SK-N-MC (cell line): ENCODE results near the gene LGI2.
"Not testable (repeated sequence)": the region's sequence is repeated elsewhere in the genome, so short reads cannot be mapped to it uniquely, and the experiment has no call there.

Experiments used
- DNase-seq: peaks from one replicate; pipeline ENCODE4 v3.0.0-alpha.2; 2011; ENCODE audit warnings: low read depth, low spot score
- H3K27ac ChIP-seq: fragments of 200-600 bp; sonication (generic); 2 replicates; pipeline ENCODE4 v1.5.1; 2016; ENCODE audit warnings: mixed run types
- H3K36me3 ChIP-seq: fragments of 200-600 bp; sonication (generic); 2 replicates; pipeline ENCODE4 v1.6.1; 2017; ENCODE audit warnings: antibody characterized with exemption, low read length, mixed read lengths; ENCODE audit not compliant: insufficient read depth
- H3K4me3 ChIP-seq: fragments of 200-600 bp; sonication (generic); 2 replicates; pipeline ENCODE4 v1.5.1; 2016
- H3K9ac ChIP-seq: fragments of 200-600 bp; sonication (generic); 2 replicates; pipeline ENCODE4 v1.8.0; 2017; ENCODE audit warnings: mixed run types, mixed read lengths; ENCODE audit not compliant: insufficient read length
- H3K9me3 ChIP-seq: fragments of 200-600 bp; sonication (generic); 2 replicates; pipeline ENCODE4 v1.6.1; 2017; ENCODE audit warnings: low read depth, mild to moderate bottlenecking, antibody characterized with exemption, low read length, moderate library complexity, mixed read lengths
- EZH2 ChIP-seq: fragments of 200-600 bp; sonication (generic); IDR thresholded peaks from one replicate; pipeline ENCODE4 v1.6.1; 2017; ENCODE audit warnings: antibody characterized with exemption
- FOXP2 ChIP-seq: optimal IDR thresholded peaks from 2 replicates; pipeline ENCODE3; 2011; ENCODE audit warnings: mild to moderate bottlenecking, moderate library complexity; ENCODE audit not compliant: insufficient read depth; ENCODE audit errors: extremely low read length, control extremely low read depth
- POLR2AphosphoS5 ChIP-seq: IDR thresholded peaks from 2 replicates; pipeline ENCODE4 v1.6.1; 2012; ENCODE audit warnings: mild to moderate bottlenecking, low read depth, low read length, borderline replicate concordance

The LGI2 gene

DNA sequence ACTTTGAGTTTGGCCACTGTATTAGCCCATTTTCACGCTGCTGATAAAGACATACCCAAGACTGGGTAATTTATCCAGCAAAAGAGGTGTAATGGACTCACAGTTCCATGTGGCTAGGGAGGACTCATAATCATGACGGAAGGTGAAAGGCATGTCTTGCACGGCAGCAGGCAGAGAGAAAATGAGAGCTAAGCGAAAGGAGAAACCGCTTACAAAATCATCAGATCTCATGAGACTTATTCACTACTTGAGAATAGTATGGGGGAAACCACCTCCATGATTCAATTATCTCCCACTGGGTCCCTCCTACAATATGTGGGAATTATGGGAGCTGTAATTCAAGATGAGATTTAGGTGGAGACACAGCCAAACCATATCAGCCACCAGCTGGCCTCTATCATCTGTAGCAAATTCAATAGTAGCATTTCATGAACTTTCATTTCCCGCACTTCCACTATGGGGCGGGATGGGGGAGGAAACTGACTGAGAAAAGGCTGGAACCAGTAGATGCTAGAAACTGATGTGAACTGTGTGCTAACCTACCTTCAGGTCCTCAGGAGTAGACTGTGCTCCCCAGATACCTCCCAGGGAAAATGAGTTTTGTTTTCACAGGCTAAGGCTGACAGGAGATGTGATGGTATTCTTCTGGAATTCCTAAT, 35.3 kb upstream of the LGI2 start:
- Histone ChIP-seq H3K4me3 (no peak overlapping the region), H3K9ac (no peak overlapping the region), H3K36me3 (no peaks in the 10 kb centered on the region), H3K9me3 (no peaks in the 10 kb centered on the region), H3K27ac (no peak overlapping the region)
- no peak for TF ChIP-seq EZH2
- no peak for TF ChIP-seq POLR2AphosphoS5
- TF ChIP-seq FOXP2, result no peak
- no peak for DNase-seq

DNA sequence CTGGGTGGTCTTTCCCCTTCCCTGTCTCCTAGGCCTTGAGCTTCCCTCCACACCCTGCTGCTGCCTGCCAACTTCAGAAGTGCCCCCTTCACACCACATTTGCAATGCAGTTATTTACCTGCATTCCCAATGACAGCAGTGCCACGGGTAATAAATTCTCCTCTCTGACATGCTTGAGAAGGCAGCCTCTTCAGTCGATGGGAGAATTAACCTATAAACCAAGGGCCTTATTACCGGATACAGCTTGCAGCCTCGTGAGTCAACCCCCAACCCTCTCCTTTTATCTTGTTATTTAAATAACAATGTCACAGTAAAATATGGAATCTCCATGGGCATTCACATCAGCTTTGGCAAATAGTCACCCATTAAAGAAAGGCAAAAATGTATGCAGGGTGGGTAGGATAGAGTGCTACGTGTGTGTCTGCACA, 34.7 kb upstream of the LGI2 start:
- TF ChIP-seq EZH2 (no peak), POLR2AphosphoS5 (no peak), FOXP2 (no peak)
- H3K9me3 ChIP-seq, result no peaks in the 10 kb centered on the region
- H3K9ac ChIP-seq, result no peak overlapping the region
- no peaks in the 10 kb centered on the region for H3K36me3 ChIP-seq
- DNase-seq, result no peak
- no peak overlapping the region for H3K4me3 ChIP-seq
- no peak overlapping the region for H3K27ac ChIP-seq

DNA sequence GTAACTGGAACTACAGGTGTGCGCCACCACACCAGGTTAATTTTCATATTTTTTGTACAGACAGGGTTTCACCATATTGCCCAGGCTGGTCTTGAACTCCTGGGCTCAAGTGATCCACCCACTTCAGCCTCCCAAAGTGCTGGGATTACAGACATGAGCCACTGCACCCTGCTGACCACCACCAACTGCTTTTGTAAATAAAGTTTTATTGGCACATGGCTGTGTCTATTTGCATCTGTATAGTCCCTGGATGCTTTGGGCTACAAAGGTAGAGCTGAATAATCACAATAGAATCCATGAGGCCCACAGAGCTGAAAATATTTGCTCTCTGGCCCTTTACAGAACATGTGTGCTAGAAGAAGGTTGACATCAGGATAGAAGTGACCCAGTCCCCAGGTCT, 33.7 kb upstream of the LGI2 start:
- not testable (repeated sequence) for DNase-seq

DNA sequence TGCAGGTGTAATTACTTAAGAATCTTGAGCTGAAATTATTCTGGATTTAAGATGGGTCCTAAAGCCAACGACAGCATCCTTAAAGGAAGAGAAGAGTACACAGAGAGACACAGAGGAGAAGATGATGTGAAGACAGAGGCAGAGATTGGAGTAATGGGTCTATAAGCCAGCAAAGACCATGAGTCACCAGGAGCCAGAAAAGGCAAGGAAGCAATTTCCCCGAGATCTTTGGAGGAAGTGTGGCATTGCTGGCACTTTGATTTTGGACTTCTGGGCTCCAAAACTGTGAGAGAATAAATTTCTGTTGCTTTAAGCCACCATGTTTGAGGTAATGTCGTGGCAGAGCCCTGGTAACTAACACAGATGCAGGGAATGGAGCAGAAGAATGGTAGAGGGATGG, 32.4 kb upstream of the LGI2 start:
- Histone ChIP-seq H3K9ac (no peak overlapping the region), H3K36me3 (no peaks in the 10 kb centered on the region), H3K4me3 (no peak overlapping the region), H3K27ac (no peak overlapping the region), H3K9me3 (no peaks in the 10 kb centered on the region)
- DNase-seq, result no peak
- TF ChIP-seq EZH2, result no peak
- no peak for TF ChIP-seq FOXP2
- no peak for TF ChIP-seq POLR2AphosphoS5

More for the DNA sequence above, 33.7 kb upstream of the LGI2 start:
- not testable (repeated sequence) for H3K27ac ChIP-seq, H3K36me3 ChIP-seq, H3K9me3 ChIP-seq, H3K4me3 ChIP-seq, H3K9ac ChIP-seq

DNA sequence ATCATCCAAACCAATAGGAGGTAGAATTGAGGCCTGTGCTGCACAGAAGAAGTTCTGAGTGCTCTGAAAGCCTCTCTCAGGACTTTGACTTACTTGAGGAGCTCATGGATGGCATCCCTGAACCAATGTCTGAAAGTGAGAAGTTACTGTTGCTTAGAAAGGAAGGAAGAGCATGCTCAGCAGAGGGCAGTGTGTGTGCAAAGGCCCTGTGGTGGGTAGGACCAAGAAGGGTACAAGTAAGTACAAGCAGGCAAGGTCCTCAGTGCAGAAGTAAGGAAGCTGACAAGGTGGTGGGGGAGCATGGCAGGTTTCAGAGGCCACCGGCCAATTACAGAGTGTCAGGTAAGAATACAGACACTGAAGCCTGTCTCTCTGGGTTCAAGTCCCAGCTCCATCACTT, 31.4 kb upstream of the LGI2 start:
- no peak overlapping the region for H3K9ac ChIP-seq
- no peak overlapping the region for H3K27ac ChIP-seq
- no peaks in the 10 kb centered on the region for H3K36me3 ChIP-seq
- H3K4me3 ChIP-seq, result no peak overlapping the region
- no peaks in the 10 kb centered on the region for H3K9me3 ChIP-seq
- DNase-seq, result no peak
- TF ChIP-seq FOXP2 (no peak), EZH2 (no peak), POLR2AphosphoS5 (no peak)

DNA sequence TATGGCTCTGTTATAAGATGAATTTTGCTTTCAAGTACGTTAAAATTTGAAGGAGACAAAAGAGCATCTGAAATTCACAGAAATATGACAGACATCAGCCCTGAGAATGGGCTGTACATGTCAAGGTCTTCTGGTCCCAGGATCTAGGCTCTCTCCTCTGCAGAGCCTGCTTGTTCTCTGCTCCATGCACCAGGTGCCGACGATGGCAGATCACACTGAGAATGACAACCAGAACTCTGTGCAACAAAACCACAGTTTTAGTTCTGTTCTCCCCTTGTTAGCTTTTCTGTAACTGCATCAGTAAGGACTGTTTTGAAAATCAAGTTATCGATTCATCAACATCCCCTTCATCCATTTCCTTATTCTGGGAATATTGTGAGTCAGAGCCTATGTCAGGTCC, 30.9 kb upstream of the LGI2 start:
- no peak overlapping the region for H3K9ac ChIP-seq
- no peaks in the 10 kb centered on the region for H3K9me3 ChIP-seq
- no peak overlapping the region for H3K27ac ChIP-seq
- TF ChIP-seq EZH2 (no peak), FOXP2 (no peak), POLR2AphosphoS5 (no peak)
- no peaks in the 10 kb centered on the region for H3K36me3 ChIP-seq
- no peak overlapping the region for H3K4me3 ChIP-seq
- DNase-seq, result no peak

DNA sequence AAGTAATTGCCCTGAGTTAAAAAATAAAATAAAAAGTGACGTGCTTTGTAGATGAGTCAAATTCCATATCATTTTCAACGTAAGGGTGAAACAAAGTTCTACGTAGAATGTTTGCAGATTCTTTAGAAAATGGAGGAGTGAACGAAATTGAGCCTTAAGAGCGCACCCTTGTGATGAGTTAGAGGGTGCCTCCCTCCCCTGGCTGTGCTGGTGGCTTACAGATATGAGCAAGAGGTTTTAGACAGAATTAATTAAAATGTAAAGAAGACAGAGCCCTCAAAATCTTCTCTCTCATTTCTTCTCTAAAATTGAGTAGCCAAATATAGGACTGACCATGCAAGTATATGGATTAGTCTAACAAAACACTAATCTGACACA, 30.2 kb upstream of the LGI2 start:
- Histone ChIP-seq H3K36me3 (no peaks in the 10 kb centered on the region), H3K4me3 (no peak overlapping the region), H3K27ac (no peak overlapping the region), H3K9me3 (no peaks in the 10 kb centered on the region), H3K9ac (no peak overlapping the region)
- no peak for TF ChIP-seq EZH2
- TF ChIP-seq POLR2AphosphoS5, result no peak
- no peak for TF ChIP-seq FOXP2
- no peak for DNase-seq

DNA sequence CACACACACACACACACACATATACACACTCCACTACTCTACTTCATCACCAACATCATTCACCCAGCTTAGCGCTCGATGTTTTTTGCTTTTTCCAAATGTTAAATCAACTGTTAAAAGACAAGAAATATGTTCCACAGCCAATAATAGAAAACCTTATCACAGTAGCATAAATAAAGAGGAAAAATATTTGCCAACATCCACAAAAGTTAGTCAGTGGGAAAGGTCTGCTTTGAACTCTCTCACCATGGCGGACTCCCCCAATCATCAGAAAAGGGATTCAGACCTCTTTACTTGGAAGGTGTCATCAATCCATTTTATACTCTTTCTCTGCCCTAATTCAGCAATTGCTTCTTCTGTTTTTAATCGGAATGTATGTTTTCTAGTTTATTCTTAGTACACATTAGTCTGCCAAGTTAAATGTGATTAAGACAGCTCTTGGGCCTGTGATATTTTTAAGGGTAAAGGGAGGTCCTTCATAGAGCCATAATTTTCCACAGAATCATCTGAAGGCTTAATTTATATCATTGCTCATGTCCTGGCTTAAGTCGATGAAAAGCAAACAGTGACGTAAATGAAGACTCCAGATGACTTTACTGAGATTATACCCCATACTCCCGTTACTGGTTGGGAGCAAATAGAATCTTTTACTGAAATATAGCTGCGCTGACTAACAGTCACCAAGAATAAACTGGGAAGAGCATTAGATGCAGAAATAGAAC, 29.7 kb upstream of the LGI2 start:
- no peak for TF ChIP-seq FOXP2
- TF ChIP-seq EZH2, result no peak

DNA sequence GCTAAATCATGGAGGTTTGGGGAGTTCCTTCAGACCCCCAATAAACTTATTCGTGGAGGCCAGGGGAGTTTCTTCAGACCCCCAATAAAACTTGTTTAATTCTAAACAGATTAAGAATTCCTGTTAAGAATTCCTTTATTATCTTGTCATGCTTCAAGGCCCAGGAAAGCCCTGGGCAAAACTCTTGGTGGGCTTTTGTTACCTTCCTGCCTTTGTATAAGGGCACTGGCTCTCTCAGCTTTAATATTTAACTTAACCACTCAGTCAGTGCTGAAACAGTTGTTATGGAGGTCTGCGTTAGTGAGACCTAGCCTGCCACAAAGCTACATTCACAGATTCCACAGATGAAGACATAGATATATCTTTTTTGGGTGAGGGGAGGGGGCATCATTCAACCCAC, 29.0 kb upstream of the LGI2 start:
- TF ChIP-seq FOXP2 (no peak), EZH2 (no peak), POLR2AphosphoS5 (no peak)
- no peak overlapping the region for H3K9ac ChIP-seq
- no peaks in the 10 kb centered on the region for H3K36me3 ChIP-seq
- no peak overlapping the region for H3K4me3 ChIP-seq
- no peak overlapping the region for H3K27ac ChIP-seq
- no peak for DNase-seq
- H3K9me3 ChIP-seq, result no peaks in the 10 kb centered on the region

More for the DNA sequence above, 29.7 kb upstream of the LGI2 start:
- H3K36me3 ChIP-seq, result no peaks in the 10 kb centered on the region
- no peak overlapping the region for H3K4me3 ChIP-seq
- no peak for DNase-seq
- H3K9ac ChIP-seq, result no peak overlapping the region
- H3K9me3 ChIP-seq, result no peaks in the 10 kb centered on the region
- no peak overlapping the region for H3K27ac ChIP-seq
